ENCODE data around the gene FBXO22. TPM values are rescaled to one million over a fixed set of nuclear protein-coding genes. Genes with fewer than 3 reads are reported as not detected.
"Not testable (repeated sequence)": the region's sequence is repeated elsewhere in the genome, so short reads cannot be mapped to it uniquely, and the experiment has no call there.

The FBXO22 gene
- 59.1 and 61.9 TPM in 2 replicates for total RNA-seq (2014; rRNA removed; shearing (Covaris generic))

DNA sequence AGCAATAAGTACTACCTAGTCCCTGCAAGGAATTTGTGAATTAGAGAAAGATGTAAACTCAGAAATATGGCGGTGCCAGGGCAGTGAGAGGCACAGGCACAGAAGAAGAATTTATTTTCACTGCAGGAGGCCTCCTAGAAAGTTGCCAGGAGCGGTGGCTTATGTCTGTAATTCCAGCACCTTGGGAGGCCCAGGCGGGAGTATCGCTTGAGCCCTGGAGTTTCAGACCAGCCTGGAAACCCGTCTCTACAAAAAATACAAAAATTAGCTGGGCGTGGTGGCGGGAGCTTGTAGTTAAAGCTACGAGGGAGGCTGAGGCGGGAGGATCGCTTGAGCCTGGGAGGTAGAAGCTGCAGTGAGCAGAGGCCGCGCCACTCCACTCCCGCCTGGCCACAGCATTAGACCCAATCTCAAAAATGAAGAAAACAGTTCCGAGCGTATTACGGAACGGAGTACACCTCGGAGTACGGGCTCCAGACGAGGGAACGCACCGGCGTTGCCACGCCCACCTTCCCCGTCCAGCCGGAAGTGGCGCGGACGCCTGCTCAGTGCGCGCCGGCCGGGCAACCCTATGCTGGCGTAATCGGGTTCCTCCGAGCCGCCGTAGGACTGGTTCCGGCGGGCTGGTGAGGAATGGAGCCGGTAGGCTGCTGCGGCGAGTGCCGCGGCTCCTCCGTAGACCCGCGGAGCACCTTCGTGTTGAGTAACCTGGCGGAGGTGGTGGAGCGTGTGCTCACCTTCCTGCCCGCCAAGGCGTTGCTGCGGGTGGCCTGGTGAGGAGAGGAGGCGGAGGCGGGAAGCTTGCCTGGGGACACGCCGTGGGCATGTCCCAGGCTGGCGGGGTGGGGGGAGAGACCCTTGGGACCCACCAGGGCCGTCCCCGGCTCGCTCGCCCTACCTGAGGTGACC lies at the start of gene FBXO22:
FBXO22 (plus strand) TSS at position 548 of the 909 bp plus-strand sequence; CDS start at position 634, 86 bp downstream.
- peak; percentile 96 for DNase-seq (ENCODE audit: low read depth)

DNA sequence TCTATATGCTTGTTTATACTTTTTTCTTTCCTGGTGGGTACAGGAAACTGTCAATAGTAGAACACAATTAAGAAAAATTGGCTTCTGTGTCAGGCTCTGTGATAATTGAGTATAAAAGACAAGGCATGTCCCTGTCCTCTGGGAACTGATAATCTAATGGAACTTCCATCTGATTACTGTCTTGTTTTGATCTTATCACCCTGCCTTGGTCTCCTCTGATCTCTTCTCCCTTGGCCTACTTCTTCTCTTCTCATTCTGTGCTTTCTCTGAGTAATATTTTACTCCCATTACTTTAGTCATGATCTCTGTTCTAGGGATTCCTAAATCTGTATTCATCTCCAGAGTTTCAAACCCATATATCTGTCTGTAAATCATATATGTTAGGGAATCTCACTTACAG lies 45.8 kb upstream of the FBXO22 start:
- no peak for DNase-seq (ENCODE audit: low read depth)

DNA sequence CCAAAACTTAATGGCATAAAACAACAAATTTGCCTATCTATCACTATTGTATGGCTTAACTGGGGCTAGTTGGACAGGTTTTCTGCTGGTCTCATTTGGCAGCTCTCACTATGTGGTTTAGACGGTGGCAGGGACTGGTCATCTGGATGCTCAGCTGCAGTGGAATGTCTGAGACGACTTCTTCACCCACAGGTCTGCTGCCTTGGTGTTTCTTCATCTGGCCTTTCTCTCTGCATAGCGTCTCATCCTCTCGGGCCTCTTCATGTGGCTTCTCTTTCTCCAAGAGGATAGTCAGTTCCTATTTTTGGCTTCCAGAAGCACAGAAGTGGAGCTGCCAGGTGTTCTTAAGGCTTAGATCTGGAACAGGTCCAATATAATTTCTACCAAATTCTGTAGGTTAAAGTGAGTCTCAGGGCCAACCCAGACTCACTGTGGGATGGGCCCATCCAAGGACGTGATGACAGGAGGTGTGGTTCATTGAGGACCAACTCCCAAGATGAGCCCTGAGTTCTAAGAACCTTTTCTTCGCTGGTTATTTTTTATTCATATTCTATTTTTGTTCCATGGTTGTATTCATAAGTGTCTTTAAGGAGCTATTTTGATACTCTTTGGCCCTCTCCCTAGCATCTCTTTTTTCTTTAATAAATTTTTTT lies 41.8 kb upstream of the FBXO22 start:
- DNase-seq (ENCODE audit: low read depth): no peak

DNA sequence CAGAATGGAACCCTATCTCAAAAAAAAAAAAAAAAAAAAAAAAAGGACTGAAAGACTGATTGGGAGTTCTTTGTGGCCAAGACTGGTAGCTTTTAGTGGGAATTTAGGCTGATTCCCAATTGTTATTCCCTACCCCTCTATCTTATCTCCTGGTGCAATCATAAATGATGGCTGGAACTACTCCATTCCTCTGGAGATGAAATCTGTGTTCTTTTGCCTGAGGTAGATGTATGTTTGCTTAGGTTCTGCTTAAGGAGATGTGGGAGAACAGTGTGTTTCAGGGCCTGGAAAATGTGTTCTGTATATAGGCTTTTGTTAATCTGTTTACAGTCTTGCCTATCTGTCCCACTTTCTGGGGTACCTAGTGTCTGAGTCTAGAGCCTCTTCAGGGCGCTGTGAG lies 40.9 kb upstream of the FBXO22 start:
- DNase-seq (ENCODE audit: low read depth): no peak

DNA sequence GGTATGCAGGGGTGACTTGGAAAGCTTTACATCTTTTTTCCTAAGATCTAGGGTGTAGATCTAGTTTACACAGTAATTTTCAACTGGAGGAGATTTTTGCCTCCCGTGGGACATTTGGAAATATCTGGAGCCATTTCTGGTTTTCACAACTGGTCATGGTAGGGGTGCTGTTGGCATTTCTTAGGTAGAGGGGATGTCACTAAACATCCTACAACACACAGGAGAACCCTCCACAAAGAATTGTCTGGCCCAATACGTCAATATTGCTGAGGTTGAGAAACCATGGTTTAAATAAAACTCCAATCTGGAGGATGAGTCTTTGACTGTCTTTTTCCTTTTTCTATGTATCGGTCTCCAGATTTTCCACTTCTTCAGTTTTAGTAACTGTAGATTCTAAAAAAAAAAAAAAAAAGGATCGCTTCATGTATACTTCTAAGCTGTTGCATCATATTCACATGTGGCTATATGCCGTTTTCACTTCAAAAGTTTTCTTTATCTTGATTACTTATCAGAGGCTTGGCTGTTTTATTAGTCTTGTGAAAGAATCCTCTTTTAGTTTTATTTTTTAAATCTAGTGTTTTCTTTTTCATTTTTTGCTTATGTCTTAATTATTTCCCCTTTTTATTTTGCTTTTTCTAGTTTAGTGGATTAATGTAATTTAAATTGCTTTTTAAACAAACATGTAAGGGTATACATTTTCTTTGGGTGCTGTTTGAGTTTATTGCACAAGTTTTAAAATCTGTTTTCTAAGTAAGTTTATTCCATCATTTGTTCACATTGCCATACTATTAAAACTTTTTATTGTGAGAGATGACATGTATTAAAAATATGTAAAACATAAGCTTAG lies 39.2 kb upstream of the FBXO22 start:
- no peak for DNase-seq (ENCODE audit: low read depth)

DNA sequence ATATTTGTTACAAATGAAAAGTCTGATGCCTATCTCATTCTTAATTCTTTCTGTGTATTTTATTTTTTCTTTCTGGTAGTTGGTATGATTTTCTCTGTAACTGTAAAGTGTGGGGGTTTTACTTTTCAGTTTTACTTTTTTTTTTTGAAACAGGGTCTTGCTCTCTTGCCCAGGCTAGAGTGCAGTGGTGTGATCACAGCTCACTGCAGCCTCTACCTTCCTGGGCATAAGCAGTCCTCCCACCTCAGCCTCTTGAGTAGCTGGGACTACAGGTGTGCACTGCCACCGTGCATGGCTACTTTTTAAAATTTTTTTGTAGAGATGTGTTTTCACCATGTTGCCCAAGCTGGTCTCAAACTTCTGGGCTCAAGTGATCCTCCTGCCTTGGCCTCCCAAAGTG lies 37.6 kb upstream of the FBXO22 start:
- not testable (repeated sequence) for DNase-seq (ENCODE audit: low read depth)

DNA sequence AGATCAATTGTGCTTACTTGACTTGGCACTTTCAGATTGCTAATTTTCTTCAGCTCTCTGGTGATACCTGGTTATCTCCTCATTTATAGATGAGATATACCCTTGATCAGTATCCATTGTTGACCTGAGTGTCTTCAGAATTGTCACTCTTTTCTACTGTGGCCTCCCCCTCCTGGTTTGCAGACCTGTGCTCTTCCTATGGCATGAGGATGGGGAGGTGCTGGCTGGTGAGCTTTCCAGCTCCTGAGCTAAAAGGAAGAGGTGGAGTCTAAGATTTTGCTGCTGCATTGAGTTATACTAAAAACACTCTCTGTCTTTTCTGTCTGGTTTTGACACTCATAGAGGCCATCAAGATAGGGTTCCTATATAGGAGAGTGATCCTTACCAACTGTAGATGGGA lies 36.8 kb upstream of the FBXO22 start:
- no peak for DNase-seq (ENCODE audit: low read depth)

GRCh38 chr15:75867449-75867848 lies 36.2 kb upstream of the FBXO22 start:
- DNase-seq (ENCODE audit: low read depth): no peak

- no peak for DNase-seq (ENCODE audit: low read depth)
These were observed 35.7 kb upstream of the FBXO22 start for GRCh38 chr15:75868019-75868418.

DNA sequence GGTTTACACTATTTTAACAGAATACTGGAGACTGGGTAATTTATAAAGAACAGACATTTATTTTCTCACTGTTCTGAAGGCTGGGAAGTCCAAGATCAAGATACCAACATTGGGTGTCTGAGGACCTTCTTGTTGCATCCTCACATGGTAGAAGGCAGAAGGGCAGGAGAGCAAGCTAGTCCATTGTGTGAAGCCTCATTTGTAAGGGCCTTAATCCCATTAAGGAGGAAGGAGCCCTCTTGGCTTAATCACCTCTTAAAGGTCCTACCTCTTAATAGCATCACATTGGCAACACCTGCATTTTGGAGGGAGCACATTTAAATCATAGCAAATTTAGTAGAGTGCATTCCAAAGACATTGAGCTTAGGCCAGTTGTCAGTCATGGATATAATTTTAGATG lies 34.2 kb upstream of the FBXO22 start:
- no peak for DNase-seq (ENCODE audit: low read depth)

GRCh38 chr15:75871589-75871988 lies 32.1 kb upstream of the FBXO22 start:
- DNase-seq (ENCODE audit: low read depth): not testable (repeated sequence)

DNA sequence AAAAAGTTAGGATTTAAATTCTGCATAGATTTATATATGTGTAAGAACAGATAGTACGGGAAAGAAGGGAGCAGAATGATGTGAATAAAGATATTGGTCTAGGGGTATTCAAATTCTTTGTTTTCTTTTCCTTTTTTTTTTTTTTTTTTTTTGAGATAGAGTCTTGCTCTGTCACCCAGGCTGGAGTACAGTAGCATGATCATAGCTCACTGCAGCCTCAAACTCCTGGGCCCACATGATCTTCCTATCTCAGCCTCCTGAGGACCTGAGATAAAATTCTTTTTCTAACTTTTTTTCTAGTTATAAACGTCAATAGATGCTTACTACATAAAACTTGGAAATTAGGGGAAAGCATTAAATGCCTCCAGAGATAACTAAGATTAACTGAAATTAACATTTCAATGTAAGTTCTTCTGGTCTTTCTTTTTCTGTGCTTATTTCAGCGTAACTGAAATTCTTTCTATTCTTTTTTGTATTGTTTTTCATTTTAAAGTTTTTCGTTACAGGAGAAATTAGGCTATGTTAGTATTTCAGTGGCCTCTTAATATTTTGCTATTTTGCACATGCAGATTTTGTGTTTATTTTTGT lies 31.2 kb upstream of the FBXO22 start:
- DNase-seq (ENCODE audit: low read depth): no peak

DNA sequence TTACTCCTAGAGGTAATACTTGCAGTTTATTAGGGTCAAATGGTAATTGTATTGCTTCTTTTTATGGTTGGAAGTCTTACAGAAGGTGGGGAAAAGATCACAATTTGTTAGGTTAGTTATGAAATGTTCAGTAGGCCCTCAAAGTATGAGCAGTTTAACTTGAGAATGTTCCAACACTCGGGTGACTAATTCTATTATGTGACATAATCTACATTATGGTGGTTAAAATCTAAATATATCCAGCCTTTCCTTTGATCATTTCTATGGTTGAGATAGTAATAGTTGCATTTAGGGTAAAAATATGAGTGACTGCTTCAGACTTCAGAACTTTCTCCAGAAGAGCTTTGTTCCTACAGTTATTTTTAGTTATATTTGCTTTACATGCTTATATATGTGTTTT lies 19.6 kb upstream of the FBXO22 start:
- DNase-seq (ENCODE audit: low read depth): no peak

- DNase-seq (ENCODE audit: low read depth): no peak
These were observed 16.5 kb upstream of the FBXO22 start for GRCh38 chr15:75887178-75887577.

- peak; percentile 71 for DNase-seq (ENCODE audit: low read depth)
These were observed 11.8 kb upstream of the FBXO22 start for GRCh38 chr15:75891895-75892294.

DNA sequence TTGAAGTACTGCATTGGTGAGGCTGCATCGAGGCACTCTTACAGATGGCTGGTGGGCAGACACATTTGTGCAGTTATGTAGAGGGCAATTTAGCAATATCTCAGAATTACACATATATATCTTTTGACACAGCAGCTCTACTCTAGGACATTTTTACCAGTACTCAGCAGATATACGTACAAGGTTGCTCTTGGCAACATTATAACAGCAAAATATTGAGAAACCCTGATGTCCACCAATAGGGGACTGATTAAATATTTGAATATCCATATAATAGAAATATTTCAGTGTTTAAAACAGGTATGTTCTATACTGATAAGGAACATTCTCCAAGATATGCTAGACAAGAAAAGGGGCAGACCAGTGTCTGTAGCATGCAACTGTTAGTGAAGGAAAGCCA lies 7.9 kb upstream of the FBXO22 start:
- no peak for DNase-seq (ENCODE audit: low read depth)

DNA sequence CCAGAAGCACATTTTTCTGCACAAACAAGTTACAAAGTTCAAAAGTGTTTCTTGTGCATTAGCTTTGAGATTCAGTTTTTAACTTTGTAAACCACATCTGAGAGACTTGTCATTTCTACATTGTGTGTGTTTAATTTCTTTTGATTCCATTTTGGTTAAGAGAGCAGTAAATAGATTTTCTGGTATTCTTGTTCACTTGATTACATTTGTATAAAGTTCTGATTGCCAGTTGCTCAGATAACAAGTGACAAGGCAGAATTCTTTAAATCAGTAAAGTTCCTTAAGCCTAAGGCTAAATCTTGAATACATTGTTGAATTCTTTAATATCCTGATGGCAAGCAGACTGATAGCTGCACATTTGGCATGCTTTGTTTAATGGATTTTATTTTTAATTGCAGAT lies 3.1 kb upstream of the FBXO22 start:
- DNase-seq (ENCODE audit: low read depth): no peak

GRCh38 chr15:75902129-75902557 lies 1.5 kb upstream of the FBXO22 start:
- DNase-seq (ENCODE audit: low read depth): no peak

DNA sequence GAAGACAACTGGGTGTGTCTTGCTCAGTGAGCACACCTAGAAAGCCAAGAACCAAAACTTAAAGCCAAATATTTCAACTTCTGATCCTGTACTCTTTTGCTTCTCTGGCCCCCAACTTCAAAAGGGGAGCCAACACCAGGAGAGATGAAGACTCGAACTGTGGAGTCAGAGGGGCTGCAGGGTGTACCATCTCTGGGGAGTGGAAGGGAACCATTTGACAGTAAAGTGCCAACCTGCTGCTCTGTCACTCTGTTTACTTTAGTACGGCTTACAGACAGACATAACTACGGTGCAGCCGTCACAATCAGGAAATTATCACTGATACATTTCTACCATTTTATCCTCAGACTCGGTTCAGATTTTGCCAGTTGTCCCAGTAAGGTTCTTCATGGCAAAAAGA lies 1.6 kb downstream of the FBXO22 start:
- DNase-seq (ENCODE audit: low read depth): no peak

GRCh38 chr15:75910355-75910754 lies 6.7 kb downstream of the FBXO22 start:
- not testable (repeated sequence) for DNase-seq (ENCODE audit: low read depth)

DNA sequence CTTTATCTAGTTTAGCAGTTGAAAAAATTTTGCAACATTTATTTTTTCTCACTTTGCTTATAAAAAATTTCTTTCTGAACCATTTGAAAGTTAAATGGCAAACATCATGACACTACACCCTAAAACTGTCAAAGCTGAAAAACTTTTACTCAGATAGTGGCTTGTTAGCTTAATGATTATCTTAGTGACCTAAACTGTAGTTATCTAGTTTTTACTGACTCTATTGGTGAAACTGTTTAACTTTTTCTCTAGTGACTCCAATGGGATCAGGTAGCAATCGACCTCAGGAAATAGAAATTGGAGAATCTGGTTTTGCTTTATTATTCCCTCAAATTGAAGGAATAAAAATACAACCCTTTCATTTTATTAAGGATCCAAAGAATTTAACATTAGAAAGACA lies 13.3 kb downstream of the FBXO22 start:
- no peak for DNase-seq (ENCODE audit: low read depth)

GRCh38 chr15:75918135-75918534 lies 14.5 kb downstream of the FBXO22 start:
- DNase-seq (ENCODE audit: low read depth): no peak

Data from Daoy (cell line).